ENCODE measurements around the gene TBC1D32. TPM values are rescaled to one million over a fixed set of nuclear protein-coding genes. Genes with fewer than 3 reads are reported as not detected.

Gene TBC1D32
- polyA plus RNA-seq, 1 donor = 13.3 TPM

DNA sequence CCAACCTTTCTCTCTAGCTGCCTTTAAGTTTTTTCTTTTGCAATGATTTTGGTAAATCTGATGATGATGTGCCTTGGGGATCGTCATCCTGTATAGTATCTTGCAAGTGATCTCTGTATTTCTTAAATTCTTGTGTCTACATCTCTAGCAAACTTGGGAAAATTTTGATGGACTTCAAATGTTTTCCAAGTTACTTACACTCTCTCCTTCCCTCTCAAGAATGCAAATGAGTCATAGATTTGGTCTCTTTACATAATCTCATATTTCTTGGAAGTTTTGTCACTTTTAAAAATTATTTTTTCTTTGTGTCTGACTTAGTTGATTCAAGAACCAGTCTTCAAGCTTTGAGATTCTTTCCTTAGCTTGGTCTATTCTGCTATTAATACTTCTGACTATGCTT is 176.4 kb downstream of the TBC1D32 start:
- Histone ChIP-seq H3K36me3 (ENCODE audit: control insufficient read depth, insufficient read depth, low read length) (peaks cover 16% of the 10 kb centered on the region), H3K4me1 (ENCODE audit: control insufficient read depth, insufficient read depth, low read length) (no peaks in the 10 kb centered on the region), H3K27ac (ENCODE audit: low read length) (no peak overlapping the region), H3K9me3 (ENCODE audit: control insufficient read depth, low read depth, low read length) (peaks cover 4% of the 10 kb centered on the region), H3K4me3 (ENCODE audit: low read length) (no peak overlapping the region), H3K27me3 (ENCODE audit: control insufficient read depth, insufficient read depth, low read length) (no peaks in the 10 kb centered on the region)
- no peak for DNase-seq
- 100% methylated on average over 1 of the region's 1 CpG for WGBS (ENCODE audit: insufficient coverage, low lambda C conversion rate)

DNA sequence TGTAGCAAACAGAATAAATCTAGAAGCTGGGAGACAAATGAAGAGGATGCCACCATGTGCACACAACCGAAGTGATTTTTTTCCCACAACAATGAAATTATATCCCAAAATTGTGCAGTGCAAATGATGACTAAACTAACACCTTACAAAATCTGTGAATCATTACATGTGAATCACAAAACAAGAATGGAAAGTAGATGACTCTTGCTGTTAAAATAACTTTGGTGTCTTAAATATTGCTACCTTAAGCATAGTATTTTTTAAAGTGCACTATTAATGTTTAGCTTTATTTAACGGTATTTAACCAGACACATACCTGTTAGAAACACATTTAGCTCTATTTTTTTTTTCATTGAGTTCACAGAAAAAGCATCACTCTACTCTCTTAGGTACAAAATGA is 190.8 kb downstream of the TBC1D32 start:
- no peaks in the 10 kb centered on the region for H3K36me3 ChIP-seq (ENCODE audit: control insufficient read depth, insufficient read depth, low read length)
- no peak overlapping the region for H3K27ac ChIP-seq (ENCODE audit: low read length)
- DNase-seq = no peak
- WGBS (ENCODE audit: insufficient coverage, low lambda C conversion rate) = 100% methylated on average over 1 of the region's 2 CpGs
- no peaks in the 10 kb centered on the region for H3K27me3 ChIP-seq (ENCODE audit: control insufficient read depth, insufficient read depth, low read length)
- H3K4me3 ChIP-seq (ENCODE audit: low read length) = no peak overlapping the region
- H3K9me3 ChIP-seq (ENCODE audit: control insufficient read depth, low read depth, low read length) = peaks cover 8% of the 10 kb centered on the region
- no peaks in the 10 kb centered on the region for H3K4me1 ChIP-seq (ENCODE audit: control insufficient read depth, insufficient read depth, low read length)

DNA sequence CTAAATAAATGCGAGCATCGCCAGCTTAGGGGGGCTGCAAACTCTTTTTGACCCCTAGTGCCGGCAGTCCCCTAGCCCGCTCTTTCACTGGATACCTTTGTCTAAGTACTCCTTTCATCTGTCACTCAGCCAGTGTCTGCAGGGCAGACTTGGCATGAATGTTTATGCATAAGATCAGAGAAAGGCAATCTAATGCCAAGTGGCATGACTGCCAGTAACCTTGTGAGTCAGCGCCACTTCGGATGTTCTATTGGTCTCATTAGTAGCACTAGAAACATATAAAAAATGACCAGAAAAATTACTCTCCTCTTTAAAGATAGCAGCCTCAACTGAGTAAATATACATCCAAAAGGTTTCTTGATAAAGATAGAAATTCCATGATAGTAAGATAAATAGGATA is 192.2 kb downstream of the TBC1D32 start:
- DNase-seq = no peak
- Histone ChIP-seq H3K9me3 (ENCODE audit: control insufficient read depth, low read depth, low read length) (peaks cover 8% of the 10 kb centered on the region), H3K27me3 (ENCODE audit: control insufficient read depth, insufficient read depth, low read length) (no peaks in the 10 kb centered on the region), H3K36me3 (ENCODE audit: control insufficient read depth, insufficient read depth, low read length) (no peaks in the 10 kb centered on the region), H3K27ac (ENCODE audit: low read length) (no peak overlapping the region), H3K4me1 (ENCODE audit: control insufficient read depth, insufficient read depth, low read length) (no peaks in the 10 kb centered on the region), H3K4me3 (ENCODE audit: low read length) (no peak overlapping the region)
- WGBS (ENCODE audit: insufficient coverage, low lambda C conversion rate) = no CpG with 5 or more reads among the region's 6 CpGs

DNA sequence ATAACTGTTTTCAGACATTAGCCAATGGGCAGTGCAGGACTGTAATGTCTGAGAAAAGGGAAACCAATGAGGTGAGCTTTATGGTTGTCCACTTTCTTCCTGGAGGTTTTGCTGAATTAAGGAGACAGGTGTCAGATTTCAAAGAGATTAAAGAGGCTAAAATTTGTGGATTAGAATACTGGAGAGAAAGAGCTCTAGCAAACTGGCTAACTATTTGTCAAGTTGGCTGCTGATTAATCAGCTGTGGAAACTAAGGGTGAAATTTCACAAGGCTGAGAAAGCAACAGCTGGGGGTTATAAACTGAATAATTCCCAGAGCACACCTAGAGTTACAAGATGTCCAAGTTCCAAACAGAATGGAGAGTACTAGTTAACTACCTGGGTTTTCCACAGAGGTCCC is 198.9 kb downstream of the TBC1D32 start:
- no peak for DNase-seq
- H3K4me1 ChIP-seq (ENCODE audit: control insufficient read depth, insufficient read depth, low read length) = no peaks in the 10 kb centered on the region
- no peaks in the 10 kb centered on the region for H3K9me3 ChIP-seq (ENCODE audit: control insufficient read depth, low read depth, low read length)
- no peak overlapping the region for H3K4me3 ChIP-seq (ENCODE audit: low read length)
- no peaks in the 10 kb centered on the region for H3K27me3 ChIP-seq (ENCODE audit: control insufficient read depth, insufficient read depth, low read length)
- H3K27ac ChIP-seq (ENCODE audit: low read length) = no peak overlapping the region
- no peaks in the 10 kb centered on the region for H3K36me3 ChIP-seq (ENCODE audit: control insufficient read depth, insufficient read depth, low read length)

DNA sequence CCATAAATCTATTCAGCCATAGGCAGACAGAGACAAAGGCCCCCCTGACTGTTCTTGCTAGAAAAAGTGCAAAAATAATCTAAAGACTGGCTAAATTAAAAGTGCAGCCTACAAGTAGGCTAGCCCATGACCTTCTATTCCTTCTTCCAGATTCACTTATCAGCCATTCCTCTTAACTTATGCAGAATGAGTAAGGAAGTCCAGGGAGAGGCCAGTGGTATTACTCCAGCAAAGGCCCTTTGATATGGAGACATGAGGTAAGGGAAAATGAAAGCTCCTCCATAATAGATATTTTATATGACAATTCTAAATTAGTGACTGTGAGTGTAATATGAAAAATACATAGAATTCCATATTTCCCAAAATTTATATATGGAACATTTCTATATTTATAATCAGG is 199.4 kb downstream of the TBC1D32 start:
- no peak overlapping the region for H3K4me3 ChIP-seq (ENCODE audit: low read length)
- no peaks in the 10 kb centered on the region for H3K4me1 ChIP-seq (ENCODE audit: control insufficient read depth, insufficient read depth, low read length)
- H3K27me3 ChIP-seq (ENCODE audit: control insufficient read depth, insufficient read depth, low read length) = no peaks in the 10 kb centered on the region
- H3K9me3 ChIP-seq (ENCODE audit: control insufficient read depth, low read depth, low read length) = no peaks in the 10 kb centered on the region
- no peaks in the 10 kb centered on the region for H3K36me3 ChIP-seq (ENCODE audit: control insufficient read depth, insufficient read depth, low read length)
- H3K27ac ChIP-seq (ENCODE audit: low read length) = no peak overlapping the region
- no peak for DNase-seq

DNA sequence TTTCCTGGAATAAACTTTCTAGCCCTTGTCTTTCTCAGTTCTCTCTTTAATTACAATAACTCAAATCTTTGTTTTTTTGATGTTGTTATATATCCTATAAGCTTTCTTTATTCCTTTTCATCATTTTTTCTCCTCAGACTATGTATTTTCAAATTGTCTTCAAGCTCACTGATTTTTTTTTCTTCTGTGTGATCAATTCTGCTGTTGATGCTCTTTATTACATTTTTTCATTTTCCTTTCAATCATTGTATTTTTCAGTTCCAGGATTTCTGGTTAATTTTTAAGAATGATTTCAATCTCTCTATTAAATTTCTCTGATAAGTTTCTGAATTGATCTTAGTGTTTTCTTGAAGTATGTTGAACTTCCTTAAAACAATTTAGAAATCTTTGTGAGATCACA is 209.7 kb downstream of the TBC1D32 start:
- H3K36me3 ChIP-seq (ENCODE audit: control insufficient read depth, insufficient read depth, low read length) = peaks cover 12% of the 10 kb centered on the region
- no peak overlapping the region for H3K4me3 ChIP-seq (ENCODE audit: low read length)
- H3K27ac ChIP-seq (ENCODE audit: low read length) = no peak overlapping the region
- peaks cover 24% of the 10 kb centered on the region for H3K9me3 ChIP-seq (ENCODE audit: control insufficient read depth, low read depth, low read length)
- no peaks in the 10 kb centered on the region for H3K4me1 ChIP-seq (ENCODE audit: control insufficient read depth, insufficient read depth, low read length)
- DNase-seq = no peak
- H3K27me3 ChIP-seq (ENCODE audit: control insufficient read depth, insufficient read depth, low read length) = no peaks in the 10 kb centered on the region

DNA sequence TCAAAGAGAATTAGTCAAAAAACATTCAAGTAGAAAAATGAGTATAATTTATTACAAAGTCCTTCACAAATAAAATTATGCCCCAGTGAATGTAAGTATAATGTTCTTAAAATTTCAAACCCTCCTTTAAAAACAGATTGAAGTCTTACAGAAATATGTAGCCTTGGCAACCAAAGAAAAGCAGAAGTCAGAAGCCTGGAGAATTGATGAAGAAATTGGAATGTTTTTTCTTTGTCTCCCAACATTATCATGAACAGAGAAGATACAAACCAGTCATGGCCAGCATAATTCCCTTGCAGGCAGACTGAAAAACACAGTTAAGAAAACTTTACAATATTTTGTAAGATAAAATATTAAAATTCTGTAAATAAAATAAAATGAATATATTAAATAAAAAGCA is 221.9 kb downstream of the TBC1D32 start:
- no peaks in the 10 kb centered on the region for H3K9me3 ChIP-seq (ENCODE audit: control insufficient read depth, low read depth, low read length)
- no peaks in the 10 kb centered on the region for H3K27me3 ChIP-seq (ENCODE audit: control insufficient read depth, insufficient read depth, low read length)
- H3K4me3 ChIP-seq (ENCODE audit: low read length) = no peak overlapping the region
- no peak overlapping the region for H3K27ac ChIP-seq (ENCODE audit: low read length)
- DNase-seq = no peak
- no peaks in the 10 kb centered on the region for H3K4me1 ChIP-seq (ENCODE audit: control insufficient read depth, insufficient read depth, low read length)
- no peaks in the 10 kb centered on the region for H3K36me3 ChIP-seq (ENCODE audit: control insufficient read depth, insufficient read depth, low read length)

DNA sequence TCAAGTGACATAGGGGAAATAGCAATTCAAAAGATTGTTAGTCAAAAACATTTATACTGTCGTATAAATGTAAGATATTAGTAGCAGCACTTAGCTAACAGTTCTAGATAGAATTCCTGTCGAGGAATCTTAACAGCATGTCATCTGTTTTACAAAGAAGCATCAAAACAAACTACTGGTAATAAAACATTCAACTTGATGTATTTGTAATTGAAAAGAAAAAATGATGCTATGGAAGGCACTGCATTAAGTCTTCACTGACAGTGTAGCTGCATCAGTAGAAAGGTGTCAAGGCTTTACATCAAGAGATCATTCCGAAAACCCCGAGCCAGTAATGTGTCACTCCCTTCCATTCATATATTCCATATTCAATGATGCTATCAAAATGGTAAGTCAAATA is 223.5 kb downstream of the TBC1D32 start:
- Histone ChIP-seq H3K27ac (ENCODE audit: low read length) (no peak overlapping the region), H3K4me3 (ENCODE audit: low read length) (no peak overlapping the region), H3K9me3 (ENCODE audit: control insufficient read depth, low read depth, low read length) (no peaks in the 10 kb centered on the region), H3K4me1 (ENCODE audit: control insufficient read depth, insufficient read depth, low read length) (no peaks in the 10 kb centered on the region), H3K27me3 (ENCODE audit: control insufficient read depth, insufficient read depth, low read length) (no peaks in the 10 kb centered on the region), H3K36me3 (ENCODE audit: control insufficient read depth, insufficient read depth, low read length) (no peaks in the 10 kb centered on the region)
- 100% methylated on average over 2 of the region's 4 CpGs for WGBS (ENCODE audit: insufficient coverage, low lambda C conversion rate)
- no peak for DNase-seq

DNA sequence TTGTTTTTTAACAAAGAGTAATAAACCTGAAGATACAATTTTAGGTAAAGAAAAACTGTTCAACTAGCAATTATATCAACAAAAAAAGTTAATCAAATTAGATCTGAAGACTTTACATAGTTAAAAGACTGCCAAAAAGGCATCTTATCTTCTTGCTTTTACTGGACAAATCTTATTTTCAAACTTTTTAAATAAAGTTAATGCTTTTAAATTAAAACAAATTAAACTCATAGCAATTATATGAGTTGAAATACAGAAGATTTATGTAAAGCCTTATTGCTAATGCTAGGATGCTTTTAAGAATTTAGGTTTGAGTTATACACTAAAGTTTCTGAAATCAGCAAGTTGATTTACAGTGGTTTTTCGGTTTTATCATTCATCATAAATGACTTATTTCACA is 227.3 kb downstream of the TBC1D32 start:
- 67% methylated on average over 1 of the region's 1 CpG for WGBS (ENCODE audit: insufficient coverage, low lambda C conversion rate)

DNA sequence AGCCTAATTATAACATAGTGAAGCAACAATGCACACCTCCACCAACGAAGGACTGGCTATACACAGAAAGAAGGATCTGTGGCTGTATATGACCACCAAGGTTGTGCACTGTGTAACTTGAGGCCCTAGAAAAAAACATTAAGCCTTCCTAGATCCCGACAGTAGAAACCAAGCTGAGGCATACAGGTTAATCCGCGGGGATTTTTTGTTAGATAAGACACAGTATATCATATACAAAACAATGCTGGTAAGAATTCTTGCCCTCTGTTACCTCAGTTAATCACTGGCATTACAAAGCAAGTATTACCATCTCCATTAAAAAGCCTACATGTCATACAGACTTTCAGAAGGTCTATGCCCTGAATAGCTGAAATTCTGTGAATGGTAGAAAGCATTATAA is 228.8 kb downstream of the TBC1D32 start:
- Histone ChIP-seq H3K27ac (ENCODE audit: low read length) (no peak overlapping the region), H3K4me3 (ENCODE audit: low read length) (no peak overlapping the region), H3K36me3 (ENCODE audit: control insufficient read depth, insufficient read depth, low read length) (no peaks in the 10 kb centered on the region), H3K27me3 (ENCODE audit: control insufficient read depth, insufficient read depth, low read length) (no peaks in the 10 kb centered on the region), H3K9me3 (ENCODE audit: control insufficient read depth, low read depth, low read length) (no peaks in the 10 kb centered on the region), H3K4me1 (ENCODE audit: control insufficient read depth, insufficient read depth, low read length) (no peaks in the 10 kb centered on the region)
- WGBS (ENCODE audit: insufficient coverage, low lambda C conversion rate) = no CpG with 5 or more reads among the region's 4 CpGs
- no peak for DNase-seq

More for the DNA sequence above, 227.3 kb downstream of the TBC1D32 start:
- H3K4me3 ChIP-seq (ENCODE audit: low read length) = no peak overlapping the region
- DNase-seq = no peak
- no peaks in the 10 kb centered on the region for H3K4me1 ChIP-seq (ENCODE audit: control insufficient read depth, insufficient read depth, low read length)
- no peaks in the 10 kb centered on the region for H3K27me3 ChIP-seq (ENCODE audit: control insufficient read depth, insufficient read depth, low read length)
- H3K27ac ChIP-seq (ENCODE audit: low read length) = no peak overlapping the region
- no peaks in the 10 kb centered on the region for H3K9me3 ChIP-seq (ENCODE audit: control insufficient read depth, low read depth, low read length)
- no peaks in the 10 kb centered on the region for H3K36me3 ChIP-seq (ENCODE audit: control insufficient read depth, insufficient read depth, low read length)

DNA sequence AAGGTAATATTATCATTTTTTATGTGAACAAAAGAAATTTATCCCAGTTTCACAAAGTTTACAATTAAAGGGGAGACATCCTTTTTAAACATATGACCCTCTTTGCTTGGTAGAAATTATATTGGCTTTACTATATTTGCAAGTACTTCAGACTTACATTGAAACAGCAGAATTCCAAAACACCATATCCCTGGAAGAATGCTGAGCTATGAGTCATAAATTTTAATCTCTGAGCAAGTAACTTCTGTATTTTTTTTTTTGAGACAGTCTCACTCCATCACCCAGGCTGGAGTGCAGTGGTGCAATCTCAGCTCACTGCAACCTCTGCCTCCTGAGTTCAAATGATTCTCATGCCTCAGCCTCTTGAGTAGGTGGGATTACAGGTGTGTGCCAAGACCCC is 240.4 kb downstream of the TBC1D32 start:
- Histone ChIP-seq H3K36me3 (ENCODE audit: control insufficient read depth, insufficient read depth, low read length) (no peaks in the 10 kb centered on the region), H3K4me3 (ENCODE audit: low read length) (no peak overlapping the region), H3K9me3 (ENCODE audit: control insufficient read depth, low read depth, low read length) (no peaks in the 10 kb centered on the region), H3K4me1 (ENCODE audit: control insufficient read depth, insufficient read depth, low read length) (no peaks in the 10 kb centered on the region), H3K27ac (ENCODE audit: low read length) (no peak overlapping the region), H3K27me3 (ENCODE audit: control insufficient read depth, insufficient read depth, low read length) (no peaks in the 10 kb centered on the region)
- no peak for DNase-seq

DNA sequence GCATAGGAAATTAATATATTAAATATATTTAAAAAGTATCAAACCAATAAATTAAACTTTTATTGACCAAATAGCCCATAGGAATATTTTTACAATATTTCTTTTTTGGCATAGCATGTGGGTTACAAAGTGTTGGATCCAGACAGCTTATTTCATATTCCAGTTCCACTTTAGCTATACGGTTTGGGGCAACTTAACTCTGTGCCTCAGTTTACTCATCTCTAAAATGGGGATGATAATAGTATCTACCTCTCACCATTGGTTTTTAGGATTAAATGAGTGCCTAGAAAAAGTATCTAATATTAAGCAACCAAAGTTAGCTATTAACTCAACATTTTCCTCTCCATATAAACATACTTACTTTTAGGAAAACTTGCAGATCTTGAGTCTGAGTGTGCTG is 243.8 kb downstream of the TBC1D32 start:
- Histone ChIP-seq H3K9me3 (ENCODE audit: control insufficient read depth, low read depth, low read length) (no peaks in the 10 kb centered on the region), H3K27ac (ENCODE audit: low read length) (no peak overlapping the region), H3K27me3 (ENCODE audit: control insufficient read depth, insufficient read depth, low read length) (no peaks in the 10 kb centered on the region), H3K4me1 (ENCODE audit: control insufficient read depth, insufficient read depth, low read length) (no peaks in the 10 kb centered on the region), H3K36me3 (ENCODE audit: control insufficient read depth, insufficient read depth, low read length) (no peaks in the 10 kb centered on the region), H3K4me3 (ENCODE audit: low read length) (no peak overlapping the region)
- no peak for DNase-seq
- no CpG with 5 or more reads among the region's 1 CpG for WGBS (ENCODE audit: insufficient coverage, low lambda C conversion rate)

Data from large intestine (tissue), 3 donors.